Chondrocyte (in vitro differentiated cells): ENCODE results near the gene SASH1. TPM values are rescaled to one million over a fixed set of nuclear protein-coding genes. Genes with fewer than 3 reads are reported as not detected.

Experiments used
- DNase-seq: peaks from one replicate; pipeline ENCODE4 v3.0.0; 2021; ENCODE audit warnings: mixed read lengths, low spot score
- H3K27ac Mint-ChIP-seq: one replicate; pipeline ENCODE4 v1.8.0; 2021; ENCODE audit warnings: mild to moderate bottlenecking, moderate library complexity, mixed read lengths; ENCODE audit not compliant: unreplicated experiment
- H3K27me3 Mint-ChIP-seq: 2 replicates; pipeline ENCODE4 v1.8.0; 2021; ENCODE audit warnings: low read depth, mixed read lengths
- H3K36me3 Mint-ChIP-seq: 2 replicates; pipeline ENCODE4 v1.8.0; 2021; ENCODE audit warnings: low read depth, mixed read lengths
- H3K4me1 Mint-ChIP-seq: 2 replicates; pipeline ENCODE4 v1.8.0; 2021; ENCODE audit warnings: low read depth, mild to moderate bottlenecking, mixed read lengths
- H3K4me3 Mint-ChIP-seq: one replicate; pipeline ENCODE4 v1.8.0; 2021; ENCODE audit warnings: mild to moderate bottlenecking, moderate library complexity, mixed read lengths; ENCODE audit not compliant: unreplicated experiment
- H3K9me3 Mint-ChIP-seq: 2 replicates; pipeline ENCODE4 v1.8.0; 2021; ENCODE audit warnings: low read depth, mixed read lengths
- CTCF ChIP-seq: fragments of 200-600 bp; sonication (generic); IDR thresholded peaks from 2 replicates; pipeline ENCODE4 v1.5.0; 2021; ENCODE audit warnings: antibody characterized with exemption, mild to moderate bottlenecking, moderate library complexity
- total RNA-seq: library from RNA; stranded (reverse); gene quantifications from 3 replicates; pipeline ENCODE4 v1.2.1, GENCODE V29; 2021

The SASH1 gene
- total RNA-seq, 1 donor from 2014 or later = 82.9 TPM

- DNase-seq = no peak
- peaks cover 23% of the 10 kb centered on the region for H3K36me3 Mint-ChIP-seq
- H3K27ac Mint-ChIP-seq = peak overlapping the region; percentile 87
- H3K9me3 Mint-ChIP-seq = no peaks in the 10 kb centered on the region
- no peak for TF ChIP-seq CTCF
- H3K27me3 Mint-ChIP-seq = no peaks in the 10 kb centered on the region
- H3K4me1 Mint-ChIP-seq = peaks cover 75% of the 10 kb centered on the region
- no peak overlapping the region for H3K4me3 Mint-ChIP-seq
Observed at GRCh38 chr6:148523048-148523447, 180.4 kb downstream of the SASH1 start.

GRCh38 chr6:148523551-148523950 lies 180.9 kb downstream of the SASH1 start:
- no peak overlapping the region for H3K4me3 Mint-ChIP-seq
- no peaks in the 10 kb centered on the region for H3K27me3 Mint-ChIP-seq
- DNase-seq = no peak
- H3K27ac Mint-ChIP-seq = peak overlapping the region; percentile 87
- no peak for TF ChIP-seq CTCF
- H3K4me1 Mint-ChIP-seq = peaks cover 72% of the 10 kb centered on the region
- peaks cover 25% of the 10 kb centered on the region for H3K36me3 Mint-ChIP-seq
- H3K9me3 Mint-ChIP-seq = no peaks in the 10 kb centered on the region

- Mint-ChIP-seq H3K4me1 (peaks cover 72% of the 10 kb centered on the region), H3K27ac (peak overlapping the region; percentile 95), H3K9me3 (no peaks in the 10 kb centered on the region), H3K36me3 (peaks cover 23% of the 10 kb centered on the region), H3K4me3 (peak overlapping the region; percentile 43), H3K27me3 (no peaks in the 10 kb centered on the region)
- TF ChIP-seq CTCF = no peak
- DNase-seq = no peak
Observed at GRCh38 chr6:148524471-148524882, 181.8 kb downstream of the SASH1 start.

- H3K27ac Mint-ChIP-seq = peak overlapping the region; percentile 95
- peak overlapping the region; percentile 43 for H3K4me3 Mint-ChIP-seq
- peaks cover 75% of the 10 kb centered on the region for H3K4me1 Mint-ChIP-seq
- peaks cover 23% of the 10 kb centered on the region for H3K36me3 Mint-ChIP-seq
- DNase-seq = no peak
- no peaks in the 10 kb centered on the region for H3K9me3 Mint-ChIP-seq
- TF ChIP-seq CTCF = no peak
- no peaks in the 10 kb centered on the region for H3K27me3 Mint-ChIP-seq
Observed at GRCh38 chr6:148524976-148525375, 182.3 kb downstream of the SASH1 start.

GRCh38 chr6:148525453-148525852 lies 182.8 kb downstream of the SASH1 start:
- Mint-ChIP-seq H3K4me1 (peaks cover 77% of the 10 kb centered on the region), H3K36me3 (peaks cover 21% of the 10 kb centered on the region), H3K27ac (peak overlapping the region; percentile 95), H3K4me3 (peak overlapping the region; percentile 43), H3K9me3 (no peaks in the 10 kb centered on the region), H3K27me3 (no peaks in the 10 kb centered on the region)
- no peak for DNase-seq
- no peak for TF ChIP-seq CTCF
